IMR-90 (cell line): Measurements from ENCODE around the gene SLC35B4. TPM values are rescaled to one million over a fixed set of nuclear protein-coding genes. Genes with fewer than 3 reads are reported as not detected.

ENCODE experiments used
- ATAC-seq: fragments of 200-7000 bp; cut with Tn5 transposase; 2 replicates; pipeline ENCODE4 v1.9.1; 2020; ENCODE audit warnings: low read depth, mild to moderate bottlenecking, moderate library complexity
- BruUV-seq: library from RNA; stranded (reverse); fragments of 400-500 nt; replicated peaks from 2 replicates; lab custom pipeline; 2021; lab: Mats Ljungman, UMichigan
- CTCF ChIA-PET: fragments of 300-600 bp; formaldehyde crosslinking; extraction: SDS; loops from one replicate; lab custom pipeline; 2021; ENCODE audit warnings: antibody characterized with exemption; lab: Yijun Ruan, JAX
- POLR2A ChIA-PET: fragments of 300-600 bp; sonication (Branson Sonifier 250); formaldehyde crosslinking; loops from one replicate; lab custom pipeline; 2022; ENCODE audit warnings: antibody characterized with exemption; ENCODE audit not compliant: unreplicated experiment; lab: Charles Lee
- DNase-seq: peaks from one replicate; pipeline ENCODE4 v3.0.0; 2013
- H2AFZ ChIP-seq: replicated peaks from 2 replicates; pipeline ENCODE3; 2013; ENCODE audit warnings: low read length, mild to moderate bottlenecking; ENCODE audit not compliant: poor library complexity
- H2AK5ac ChIP-seq: 2 replicates; pipeline ENCODE4 v1.6.1; 2013; ENCODE audit warnings: low read depth, low read length, inconsistent platforms
- H2AK9ac ChIP-seq: replicated peaks from 2 replicates; pipeline ENCODE3; 2013; ENCODE audit warnings: mild to moderate bottlenecking, low read depth, low read length, moderate library complexity; ENCODE audit not compliant: poor library complexity
- H2BK120ac ChIP-seq: 2 replicates; pipeline ENCODE4 v1.6.1; 2013; ENCODE audit warnings: low read depth, low read length, inconsistent platforms
- H2BK15ac ChIP-seq: 3 replicates; pipeline ENCODE4 v1.6.1; 2013; ENCODE audit warnings: low read depth, low read length, inconsistent platforms
- H2BK20ac ChIP-seq: 2 replicates; pipeline ENCODE4 v1.6.1; 2013; ENCODE audit warnings: low read depth, mild to moderate bottlenecking, inconsistent platforms, low read length, moderate library complexity
- H2BK5ac ChIP-seq: 2 replicates; pipeline ENCODE4 v1.6.1; 2013; ENCODE audit warnings: mild to moderate bottlenecking, low read depth, low read length, inconsistent platforms; ENCODE audit not compliant: poor library complexity, severe bottlenecking
- H3K14ac ChIP-seq: replicated peaks from 2 replicates; pipeline ENCODE4 v1.6.1; 2013; ENCODE audit warnings: low read depth, low read length, inconsistent platforms
- H3K18ac ChIP-seq: 2 replicates; pipeline ENCODE4 v1.6.1; 2013; ENCODE audit warnings: low read depth, low read length, control low read depth
- H3K23ac ChIP-seq: 2 replicates; pipeline ENCODE4 v1.6.1; 2013; ENCODE audit warnings: low read depth, low read length, inconsistent platforms
- H3K27ac ChIP-seq: 2 replicates; pipeline ENCODE4 v1.5.1; 2013; ENCODE audit warnings: mild to moderate bottlenecking, control low read depth, low read length; ENCODE audit not compliant: insufficient read depth
- H3K27me3 ChIP-seq: 2 replicates; pipeline ENCODE4 v1.6.1; 2013; ENCODE audit warnings: low read length; ENCODE audit not compliant: control insufficient read depth, insufficient read depth
- H3K36me3 ChIP-seq: 2 replicates; pipeline ENCODE4 v1.6.1; 2013; ENCODE audit warnings: low read length, mixed read lengths; ENCODE audit not compliant: control insufficient read depth, insufficient read depth
- H3K4ac ChIP-seq: 2 replicates; pipeline ENCODE4 v1.6.1; 2013; ENCODE audit warnings: low read depth, low read length, inconsistent platforms
- H3K4me1 ChIP-seq: 2 replicates; pipeline ENCODE4 v1.6.1; 2013; ENCODE audit warnings: low read length, mixed read lengths; ENCODE audit not compliant: control insufficient read depth, insufficient read depth
- H3K4me2 ChIP-seq: 2 replicates; pipeline ENCODE4 v1.6.1; 2013; ENCODE audit warnings: low read depth, mild to moderate bottlenecking, control low read depth, low read length, moderate library complexity
- H3K4me3 ChIP-seq: 2 replicates; pipeline ENCODE4 v1.5.1; 2013; ENCODE audit warnings: low read depth, mild to moderate bottlenecking, control low read depth, low read length, moderate library complexity; ENCODE audit not compliant: insufficient read depth
- H3K56ac ChIP-seq: 2 replicates; pipeline ENCODE4 v1.6.1; 2013; ENCODE audit warnings: low read length, inconsistent platforms; ENCODE audit not compliant: insufficient read depth; ENCODE audit errors: extremely low read depth
- H3K79me1 ChIP-seq, 2 experiments: 2 replicates each; pipeline ENCODE4 v1.6.1; 2013; ENCODE audit warnings: low read length in 2 of 2, inconsistent platforms in 1 of 2, low read depth in 1 of 2
- H3K9ac ChIP-seq: 2 replicates; pipeline ENCODE4 v1.6.1; 2013; ENCODE audit warnings: low read depth, low read length, control low read depth
- H3K9me1 ChIP-seq: 2 replicates; pipeline ENCODE4 v1.6.1; 2013; ENCODE audit warnings: low read length, inconsistent platforms; ENCODE audit not compliant: insufficient read depth
- H3K9me3 ChIP-seq: 2 replicates; pipeline ENCODE4 v1.6.1; 2013; ENCODE audit warnings: low read length; ENCODE audit not compliant: control insufficient read depth, insufficient read depth
- H4K20me1 ChIP-seq: 2 replicates; pipeline ENCODE4 v1.6.1; 2013; ENCODE audit warnings: low read length, inconsistent platforms; ENCODE audit not compliant: insufficient read depth
- H4K5ac ChIP-seq: 2 replicates; pipeline ENCODE4 v1.6.1; 2013; ENCODE audit warnings: mild to moderate bottlenecking, low read depth, low read length, control low read depth
- H4K8ac ChIP-seq, 2 experiments: 2 replicates each; pipeline ENCODE4 v1.6.1; 2013; ENCODE audit warnings: low read depth in 2 of 2, low read length in 2 of 2, control low read depth in 1 of 2, inconsistent platforms in 1 of 2
- H4K91ac ChIP-seq: 2 replicates; pipeline ENCODE4 v1.6.1; 2013; ENCODE audit warnings: low read depth, low read length, inconsistent platforms; ENCODE audit not compliant: insufficient read depth
- FOS ChIP-seq: fragments of 150-350 bp; IDR thresholded peaks from 2 replicates; pipeline ENCODE4 v1.6.1; 2016; ENCODE audit warnings: low read depth, low read length
- NFE2L2 ChIP-seq: fragments of 150-350 bp; IDR thresholded peaks from 2 replicates; pipeline ENCODE4 v1.6.1; 2016; ENCODE audit warnings: low read depth, mild to moderate bottlenecking, low read length
- RFX5 ChIP-seq: IDR thresholded peaks from 2 replicates; pipeline ENCODE4 v1.8.0; 2012; ENCODE audit warnings: low read depth, mild to moderate bottlenecking, low read length, moderate library complexity
- SMC3 ChIP-seq: fragments of 150-350 bp; IDR thresholded peaks from 2 replicates; pipeline ENCODE4 v1.6.1; 2016; ENCODE audit warnings: low read depth, mild to moderate bottlenecking, antibody characterized with exemption, low read length, moderate library complexity
- WGBS, 2 experiments: methylation state at CpG; one replicate each; pipeline versions ENCODE4 v1.1.5 to v1.1.7; 2013; ENCODE audit warnings: missing lambda C conversion rate in 2 of 2; ENCODE audit not compliant: insufficient read length in 1 of 2; ENCODE audit errors: extremely low coverage in 2 of 2; 5-methylcytosine and 5-hydroxymethylcytosine counted together
- dilution Hi-C: fragments of 300-500 bp; cut with HindIII; formaldehyde crosslinking; loops from one replicate; pipeline ENCODE4 v1.14.3; 2018; ENCODE audit warnings: low sequenced_read_pairs; ENCODE audit not compliant: unreplicated experiment
- in situ Hi-C: fragments of 300-500 bp; cut with MboI; formaldehyde crosslinking; loops from 3 replicates; pipeline ENCODE4 v1.14.3; 2019; ENCODE audit warnings: low sequenced_read_pairs, inconsistent platforms, mixed read lengths
- intact Hi-C: fragments of 100-400 bp; cut with micrococcal nuclease; formaldehyde crosslinking; loops from 2 replicates; pipeline ENCODE4 v1.10.0; 2022
- polyA plus RNA-seq, 3 experiments: library from polyadenylated mRNA; depleted of rRNA; stranded (reverse); fragments of >200 nt; gene quantifications; 2 replicates each; pipeline ENCODE4 v1.2.3, GENCODE V29; 2012; ENCODE audit warnings: low replicate concordance in 1 of 3
- total RNA-seq: library from RNA; depleted of rRNA; stranded (reverse); fragments of >200 nt; gene quantifications from 2 replicates; pipeline ENCODE4 v1.2.3, GENCODE V29; 2012
- TF ChIP-seq, protein P1 (sequence below): conservative IDR thresholded peaks from 2 replicates; pipeline ENCODE4 v1.5.1; 2012; ENCODE audit warnings: mild to moderate bottlenecking, low read depth, low read length, improper control_type of control experiment
- TF ChIP-seq, protein P2 (sequence below): fragments of 150-350 bp; IDR thresholded peaks from 2 replicates; pipeline ENCODE4 v1.6.1; 2017; ENCODE audit warnings: mild to moderate bottlenecking, antibody characterized with exemption, low read length, low read depth

Gene SLC35B4
- total and polyA plus RNA-seq, 2 of the 4 experiments (the other 2 are of a cell fraction) = 10.0 to 15.6 TPM

DNA sequence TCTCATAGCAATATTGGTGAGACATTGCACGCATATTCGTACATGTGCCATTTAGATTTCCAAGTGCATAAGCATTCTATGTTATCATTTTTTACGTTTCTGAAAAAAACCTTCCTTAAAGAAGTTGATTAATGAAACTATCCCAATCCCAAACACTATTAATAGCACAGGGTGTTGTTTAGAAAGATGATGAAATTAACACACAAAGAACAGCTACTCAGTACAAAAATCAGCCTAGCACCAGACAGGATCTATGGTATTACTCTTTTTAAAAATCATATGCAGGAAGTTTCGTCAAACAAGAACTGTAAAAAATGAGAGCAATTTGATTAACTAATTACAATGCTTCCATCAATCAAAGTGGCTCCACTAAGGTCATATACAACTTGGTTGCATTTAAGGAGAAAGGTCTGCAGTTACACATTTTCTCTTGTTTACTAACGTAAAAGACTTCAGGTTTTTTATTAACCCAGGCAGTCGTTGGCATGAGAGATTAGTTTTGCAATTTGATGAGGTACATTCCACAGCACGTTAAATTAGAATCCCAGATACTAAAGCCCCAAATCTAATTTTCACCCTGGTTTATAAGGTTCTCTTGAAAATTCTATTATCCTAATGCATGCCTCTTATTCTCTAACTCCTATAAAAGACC lies 38.1 kb downstream of the SLC35B4 start:
- no peak overlapping the region for H4K91ac ChIP-seq
- H3K4me1 ChIP-seq = no peaks in the 10 kb centered on the region
- CTCF ChIA-PET = interaction anchor here (1.5 kb wide), 1 partner anchor 24 kb away, joined by 3 read pairs; no protein-coding TSS in a partner anchor
- no peak overlapping the region for H2BK15ac ChIP-seq
- H2AFZ ChIP-seq = no peak overlapping the region
- BruUV-seq = no TSS peak
- no peaks in the 10 kb centered on the region for H3K79me1 ChIP-seq
- dilution Hi-C loops = no loop called here
- H3K4me3 ChIP-seq = no peak overlapping the region
- no peaks in the 10 kb centered on the region for H3K9me1 ChIP-seq
- H3K14ac ChIP-seq = no peak overlapping the region
- H3K23ac ChIP-seq = no peak overlapping the region
- no peak overlapping the region for H2BK20ac ChIP-seq
- H2BK5ac ChIP-seq = no peak overlapping the region
- intact Hi-C loops = no loop called here
- WGBS, 2 experiments = no CpG with 5 or more reads among the region's 7 CpGs
- ATAC-seq (no peak), DNase-seq (no peak)
- no peak overlapping the region for H3K9ac ChIP-seq
- POLR2A ChIA-PET = no interaction called here
- in situ Hi-C loops = no loop called here
- no peak overlapping the region for H2AK5ac ChIP-seq
- no peak overlapping the region for H2BK120ac ChIP-seq
- no peak overlapping the region for H3K56ac ChIP-seq
- no peaks in the 10 kb centered on the region for H4K20me1 ChIP-seq
- H3K36me3 ChIP-seq = no peaks in the 10 kb centered on the region
- H4K5ac ChIP-seq = no peak overlapping the region
- TF ChIP-seq, protein P1, sequence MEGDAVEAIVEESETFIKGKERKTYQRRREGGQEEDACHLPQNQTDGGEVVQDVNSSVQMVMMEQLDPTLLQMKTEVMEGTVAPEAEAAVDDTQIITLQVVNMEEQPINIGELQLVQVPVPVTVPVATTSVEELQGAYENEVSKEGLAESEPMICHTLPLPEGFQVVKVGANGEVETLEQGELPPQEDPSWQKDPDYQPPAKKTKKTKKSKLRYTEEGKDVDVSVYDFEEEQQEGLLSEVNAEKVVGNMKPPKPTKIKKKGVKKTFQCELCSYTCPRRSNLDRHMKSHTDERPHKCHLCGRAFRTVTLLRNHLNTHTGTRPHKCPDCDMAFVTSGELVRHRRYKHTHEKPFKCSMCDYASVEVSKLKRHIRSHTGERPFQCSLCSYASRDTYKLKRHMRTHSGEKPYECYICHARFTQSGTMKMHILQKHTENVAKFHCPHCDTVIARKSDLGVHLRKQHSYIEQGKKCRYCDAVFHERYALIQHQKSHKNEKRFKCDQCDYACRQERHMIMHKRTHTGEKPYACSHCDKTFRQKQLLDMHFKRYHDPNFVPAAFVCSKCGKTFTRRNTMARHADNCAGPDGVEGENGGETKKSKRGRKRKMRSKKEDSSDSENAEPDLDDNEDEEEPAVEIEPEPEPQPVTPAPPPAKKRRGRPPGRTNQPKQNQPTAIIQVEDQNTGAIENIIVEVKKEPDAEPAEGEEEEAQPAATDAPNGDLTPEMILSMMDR = no peak
- TF ChIP-seq NFE2L2 = no peak
- TF ChIP-seq, protein P2, sequence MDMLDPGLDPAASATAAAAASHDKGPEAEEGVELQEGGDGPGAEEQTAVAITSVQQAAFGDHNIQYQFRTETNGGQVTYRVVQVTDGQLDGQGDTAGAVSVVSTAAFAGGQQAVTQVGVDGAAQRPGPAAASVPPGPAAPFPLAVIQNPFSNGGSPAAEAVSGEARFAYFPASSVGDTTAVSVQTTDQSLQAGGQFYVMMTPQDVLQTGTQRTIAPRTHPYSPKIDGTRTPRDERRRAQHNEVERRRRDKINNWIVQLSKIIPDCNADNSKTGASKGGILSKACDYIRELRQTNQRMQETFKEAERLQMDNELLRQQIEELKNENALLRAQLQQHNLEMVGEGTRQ = no peak
- no peak for TF ChIP-seq FOS
- TF ChIP-seq RFX5 = no peak
- no peak for TF ChIP-seq SMC3
- H2AK9ac ChIP-seq = no peak overlapping the region
- no peak overlapping the region for H3K4ac ChIP-seq
- peaks cover 5% of the 10 kb centered on the region for H3K27me3 ChIP-seq
- no peak overlapping the region for H3K27ac ChIP-seq
- no peak overlapping the region for H3K4me2 ChIP-seq
- no peak overlapping the region for H3K18ac ChIP-seq
- H4K8ac ChIP-seq = no peak overlapping the region
- no peaks in the 10 kb centered on the region for H3K9me3 ChIP-seq
